Keratinocyte (primary cell): ENCODE data around the gene TRAM2. TPM values are rescaled to one million over a fixed set of nuclear protein-coding genes. Genes with fewer than 3 reads are reported as not detected.
A peak's percentile ranks its signal among the peaks of the same experiment; 100 is the strongest.

Experiments used
- DNase-seq: peaks from one replicate; pipeline ENCODE4 v3.0.0-alpha.2; 2011; ENCODE audit warnings: low read depth, missing footprints, low spot score
- FAIRE-seq: peaks from 2 replicates; lab custom pipeline; 2011; peaks lifted over from hg19 to GRCh38; lab: Jason Lieb, UNC
- H2AFZ ChIP-seq: 2 replicates; pipeline ENCODE4 v1.6.0; 2012; ENCODE audit warnings: low read length, control low read depth, inconsistent platforms; ENCODE audit not compliant: control insufficient read depth
- H3K27ac ChIP-seq: 2 replicates; pipeline ENCODE4 v1.5.1; 2011; ENCODE audit warnings: low read length; ENCODE audit not compliant: control insufficient read depth, insufficient read depth
- H3K27me3 ChIP-seq: 3 replicates; pipeline ENCODE4 v1.6.0; 2011; ENCODE audit warnings: low read length; ENCODE audit not compliant: control insufficient read depth, insufficient read depth; ENCODE audit errors: extremely low read depth
- H3K36me3 ChIP-seq, 2 experiments: 2 replicates in 1 of 2; 3 replicates in 1 of 2; pipeline ENCODE4 v1.5.1; 2011; ENCODE audit warnings: low read length in 2 of 2, mild to moderate bottlenecking in 1 of 2; ENCODE audit not compliant: control insufficient read depth in 2 of 2, insufficient read depth in 2 of 2; ENCODE audit errors: extremely low read depth in 1 of 2
- H3K4me1 ChIP-seq: 3 replicates; pipeline ENCODE4 v1.5.1; 2011; ENCODE audit warnings: low read length; ENCODE audit not compliant: control insufficient read depth, insufficient read depth; ENCODE audit errors: extremely low read depth
- H3K4me2 ChIP-seq: 3 replicates; pipeline ENCODE4 v1.6.0; 2011; ENCODE audit warnings: low read depth, low read length; ENCODE audit not compliant: control insufficient read depth, insufficient read depth; ENCODE audit errors: extremely low read depth
- H3K4me3 ChIP-seq, 3 experiments: fragments of 200-600 bp in 1 of 3; sonication (generic) in 1 of 3; 2 replicates in 2 of 3; 3 replicates in 1 of 3; pipeline ENCODE4 v1.5.1; 2011 to 2016; ENCODE audit warnings: low read length in 3 of 3, mild to moderate bottlenecking in 3 of 3, control low read depth in 2 of 3, inconsistent platforms in 1 of 3, low read depth in 1 of 3, mixed read lengths in 1 of 3, mixed run types in 1 of 3, moderate library complexity in 1 of 3; ENCODE audit not compliant: control insufficient read depth in 2 of 3, insufficient read depth in 2 of 3; ENCODE audit errors: extremely low read depth in 1 of 3
- H3K79me2 ChIP-seq: 2 replicates; pipeline ENCODE4 v1.6.0; 2012; ENCODE audit warnings: low read length; ENCODE audit not compliant: control insufficient read depth, insufficient read depth
- H3K9ac ChIP-seq: 3 replicates; pipeline ENCODE4 v1.6.0; 2011; ENCODE audit warnings: low read length; ENCODE audit not compliant: control insufficient read depth, insufficient read depth; ENCODE audit errors: extremely low read depth
- H3K9me1 ChIP-seq: 3 replicates; pipeline ENCODE4 v1.6.0; 2011; ENCODE audit warnings: low read length; ENCODE audit not compliant: control insufficient read depth, insufficient read depth; ENCODE audit errors: extremely low read depth
- H3K9me3 ChIP-seq: 2 replicates; pipeline ENCODE4 v1.5.1; 2012; ENCODE audit warnings: low read depth, low read length; ENCODE audit not compliant: control insufficient read depth
- H4K20me1 ChIP-seq: 3 replicates; pipeline ENCODE4 v1.6.0; 2011; ENCODE audit warnings: low read length; ENCODE audit not compliant: control insufficient read depth, insufficient read depth; ENCODE audit errors: extremely low read depth
- CTCF ChIP-seq, 3 experiments: IDR thresholded peaks in 1 of 3; conservative IDR thresholded peaks in 1 of 3; optimal IDR thresholded peaks in 1 of 3; 2 replicates in 2 of 3; 3 replicates in 1 of 3; pipeline versions ENCODE3 to v1.5.1; 2011; ENCODE audit warnings: low read length in 3 of 3, mild to moderate bottlenecking in 3 of 3, moderate library complexity in 2 of 3, control low read depth in 1 of 3, inconsistent platforms in 1 of 3; ENCODE audit not compliant: insufficient read depth in 2 of 3; ENCODE audit errors: extremely low read depth in 1 of 3
- EZH2 ChIP-seq: IDR thresholded peaks from one replicate; pipeline ENCODE4 v1.6.1; 2012; ENCODE audit warnings: inconsistent platforms, mild to moderate bottlenecking, low read length, moderate library complexity
- dilution Hi-C: fragments of 300-500 bp; cut with MboI; formaldehyde crosslinking; loops from one replicate; pipeline ENCODE4 v1.7.0; 2020; ENCODE audit warnings: low sequenced_read_pairs; ENCODE audit not compliant: extremely low pct_ligation_motif_present
- polyA plus RNA-seq, 5 experiments: library from polyadenylated mRNA; depleted of rRNA in 3 of 5; stranded (reverse) in 3 of 5; stranded (forward) in 1 of 5; unstranded in 1 of 5; fragments of >200 nt; gene quantifications; 1 replicate in 1 of 5; 2 replicates in 3 of 5; 3 replicates in 1 of 5; pipeline versions ENCODE4 v1.2.1 to v1.2.3, GENCODE V29; 2011 to 2012; ENCODE audit warnings: missing spikeins in 2 of 5, low read depth in 1 of 5, low replicate concordance in 1 of 5

The TRAM2 gene
- polyA plus RNA-seq, 1 donor (not counting 4 experiments of a cell fraction or from before 2014, with no cell fraction given), result 9.2 TPM

- Histone ChIP-seq H3K9me1 (no peaks in the 10 kb centered on the region), H2AFZ (no peak overlapping the region), H3K79me2 (peaks cover 5% of the 10 kb centered on the region), H4K20me1 (no peaks in the 10 kb centered on the region), H3K27me3 (no peaks in the 10 kb centered on the region), H3K4me2 (peak overlapping the region; percentile 33), H3K36me3 (peaks cover 0 to 16% of the 10 kb centered on the region in 2 experiments), H3K27ac (peak overlapping the region; percentile 60), H3K9me3 (no peaks in the 10 kb centered on the region), H3K9ac (no peak overlapping the region), H3K4me3 (no peak overlapping the region), H3K4me1 (peaks cover 68% of the 10 kb centered on the region)
- dilution Hi-C loops, result no loop called here
- TF ChIP-seq CTCF (optimal IDR thresholded peaks at IDR 0.05 in 1 of 3, IDR thresholded peaks at IDR 0.05 in 1 of 3, conservative IDR thresholded peaks at IDR 0.05 in 1 of 3; ENCODE audit: extremely low read depth in 1 of 3, insufficient read depth in 2 of 3, low read length in 3 of 3), result no peak
- no peak for TF ChIP-seq EZH2
- FAIRE-seq, result peak; percentile 52
- DNase-seq, result no peak
These were observed 62.3 kb downstream of the TRAM2 start for GRCh38 chr6:52514514-52514913.

- Histone ChIP-seq H2AFZ (no peak overlapping the region), H3K4me1 (peaks cover 71% of the 10 kb centered on the region), H3K27ac (peak overlapping the region; percentile 60), H3K9me1 (no peaks in the 10 kb centered on the region), H3K79me2 (peaks cover 3% of the 10 kb centered on the region), H3K4me2 (no peak overlapping the region), H3K9ac (no peak overlapping the region), H4K20me1 (no peaks in the 10 kb centered on the region), H3K4me3 (no peak overlapping the region), H3K27me3 (no peaks in the 10 kb centered on the region), H3K9me3 (no peaks in the 10 kb centered on the region), H3K36me3 (peaks cover 3 to 19% of the 10 kb centered on the region in 2 experiments)
- TF ChIP-seq CTCF (optimal IDR thresholded peaks at IDR 0.05 in 1 of 3, IDR thresholded peaks at IDR 0.05 in 1 of 3, conservative IDR thresholded peaks at IDR 0.05 in 1 of 3; ENCODE audit: extremely low read depth in 1 of 3, insufficient read depth in 2 of 3, low read length in 3 of 3) (no peak), EZH2 (no peak)
- dilution Hi-C loops, result no loop called here
- FAIRE-seq, result no peak
- no peak for DNase-seq
These were observed 63.0 kb downstream of the TRAM2 start for GRCh38 chr6:52513896-52514295.
